Raji (cell line): ENCODE measurements around the gene SMIM45.
A peak's percentile ranks its signal among the peaks of the same experiment; 100 is the strongest.

Experiments
- POLR2A ChIP-seq: IDR thresholded peaks from 2 replicates; pipeline ENCODE4 v1.6.1; 2011; ENCODE audit warnings: low read depth, low read length, control low read depth; ENCODE audit not compliant: insufficient read depth

SMIM45 gene

DNA sequence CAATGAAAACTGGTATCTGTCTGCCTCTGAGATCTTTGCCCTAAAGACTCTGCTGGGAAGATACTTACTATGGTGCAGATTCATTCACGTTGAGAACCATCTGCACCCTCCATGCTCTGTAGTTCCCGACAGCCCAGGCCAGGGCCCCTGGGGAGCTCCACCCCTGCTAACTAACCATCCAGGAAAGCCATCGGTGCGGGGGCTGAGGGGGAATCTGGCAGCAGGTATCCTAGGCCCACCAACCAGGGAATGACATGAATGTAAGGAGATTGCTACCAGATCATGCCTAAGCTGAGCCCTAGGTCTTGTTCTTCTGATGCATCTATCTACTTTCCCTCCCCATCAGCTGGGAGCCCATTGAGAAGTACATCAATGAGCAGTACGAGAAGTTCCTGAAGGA lies 35.3 kb downstream of the SMIM45 start:
- TF ChIP-seq POLR2A: no peak

GRCh38 chr22:41989246-41989645 lies 37.3 kb downstream of the SMIM45 start:
- no peak for TF ChIP-seq POLR2A

GRCh38 chr22:41991111-41991510 lies 39.2 kb downstream of the SMIM45 start:
- TF ChIP-seq POLR2A: no peak

GRCh38 chr22:41992496-41992895 lies 40.5 kb downstream of the SMIM45 start:
- TF ChIP-seq POLR2A: no peak

GRCh38 chr22:41995211-41995610 lies 43.3 kb downstream of the SMIM45 start:
- no peak for TF ChIP-seq POLR2A

GRCh38 chr22:41996826-41997225 lies 44.9 kb downstream of the SMIM45 start:
- TF ChIP-seq POLR2A: no peak

DNA sequence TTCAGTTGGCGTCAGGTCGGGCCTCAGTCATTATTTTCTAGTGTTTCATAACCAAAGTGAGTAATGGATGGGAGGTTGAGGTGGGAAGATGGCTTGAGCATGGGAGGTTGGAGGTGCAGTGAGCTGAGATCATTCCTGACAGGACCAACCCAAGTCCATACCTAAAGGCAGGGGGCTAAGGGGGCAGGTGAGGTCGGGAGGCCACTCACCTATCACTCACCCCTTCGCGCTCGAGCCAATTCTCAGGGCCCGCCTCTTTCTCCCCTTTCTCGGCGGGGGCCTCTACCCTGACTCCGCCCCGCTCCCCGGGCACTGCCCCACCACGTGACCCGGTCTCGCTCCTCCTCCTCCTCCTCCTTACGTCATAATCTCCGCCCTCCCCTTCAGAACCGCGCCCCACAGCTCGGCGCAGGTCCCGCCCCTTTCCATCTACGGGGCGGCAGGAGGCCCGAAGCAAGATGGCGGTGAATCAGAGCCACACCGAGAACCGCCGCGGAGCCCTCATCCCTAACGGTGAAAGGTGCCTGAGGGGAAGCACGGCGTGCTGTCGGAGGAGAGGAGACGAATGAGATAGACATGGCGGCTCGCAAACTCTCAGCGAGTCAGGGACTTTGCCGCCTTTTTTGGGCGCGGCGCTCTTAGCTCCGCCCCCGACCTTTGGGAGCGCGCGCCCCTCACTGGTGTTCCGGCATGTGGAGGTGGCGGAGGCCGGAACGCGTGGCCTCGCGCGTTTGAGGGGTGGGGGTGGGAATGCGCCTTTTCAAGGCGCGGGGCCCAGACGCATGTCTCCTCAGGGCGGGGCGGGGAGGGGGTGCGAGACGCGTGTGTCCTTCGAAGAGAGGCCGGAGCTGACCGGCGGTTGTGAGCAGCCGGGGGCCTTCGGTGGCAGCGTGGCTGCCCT lies 46.7 kb downstream of the SMIM45 start, which contains the start of gene WBP2NL:
Gene WBP2NL, plus strand, starts transcription at position 428 of the 901 bp plus-strand sequence. Its CDS starts 31 bp downstream, at position 459.
- peak; percentile 70 for TF ChIP-seq POLR2A

GRCh38 chr22:42000466-42000865 lies 48.5 kb downstream of the SMIM45 start:
- no peak for TF ChIP-seq POLR2A

DNA sequence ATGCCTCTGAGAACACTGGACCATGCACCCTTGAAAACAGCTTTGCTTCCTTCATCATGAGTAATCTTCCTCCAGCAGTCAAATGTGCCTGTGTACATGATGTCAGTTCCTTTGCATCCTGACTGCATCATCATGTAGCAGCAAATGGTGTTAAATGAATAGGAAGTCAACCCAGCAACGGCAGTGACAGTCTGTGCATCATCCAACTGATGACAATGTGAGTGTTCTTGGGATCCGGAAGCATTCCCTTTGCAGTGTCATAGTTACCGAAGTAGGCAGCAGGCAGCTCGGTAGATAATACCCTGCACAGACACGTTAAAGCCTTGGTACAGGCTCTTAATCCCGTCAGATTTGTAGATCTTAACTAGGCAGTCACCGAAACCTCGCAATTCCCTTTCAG lies 49.2 kb downstream of the SMIM45 start:
- TF ChIP-seq POLR2A: no peak

GRCh38 chr22:42001706-42002105 lies 49.8 kb downstream of the SMIM45 start:
- TF ChIP-seq POLR2A: no peak

GRCh38 chr22:42007922-42008321 lies 56.0 kb downstream of the SMIM45 start:
- no peak for TF ChIP-seq POLR2A
